ENCODE results near the gene LRRC36. TPM values are rescaled to one million over a fixed set of nuclear protein-coding genes. Genes with fewer than 3 reads are reported as not detected.

The LRRC36 gene
- total and polyA plus RNA-seq, 9 of the 15 experiments (the other 6 are each of a cell fraction or from before 2014, with no cell fraction given): 0.09 to 0.40 (median 0.17) TPM; not detected in 1

- TF ChIP-seq VEZF1 (CRISPR knock-in tag; IDR thresholded peaks at IDR 0.05) (peak; percentile 87), MAX (CRISPR knock-in tag; IDR thresholded peaks at IDR 0.05) (peak; percentile 81), PHF20 (IDR thresholded peaks at IDR 0.05; ENCODE audit: partially characterized antibody) (peak; percentile 90), ZNF197 (CRISPR knock-in tag; IDR thresholded peaks at IDR 0.05; ENCODE audit: low read depth) (no peak), FOXK1 (CRISPR knock-in tag; IDR thresholded peaks at IDR 0.05; ENCODE audit: borderline replicate concordance) (no peak; the same call in 1 of the 2 replicates), POLR2AphosphoS2 (IDR thresholded peaks at IDR 0.05; ENCODE audit: low read length) (no peak), MITF (IDR thresholded peaks at IDR 0.05) (peak; percentile 96), POLR3G (IDR thresholded peaks at IDR 0.05; ENCODE audit: extremely low read depth, insufficient read length, insufficient replicate concordance) (no peak), RBBP5 (IDR thresholded peaks at IDR 0.05; ENCODE audit: borderline replicate concordance, insufficient read depth, low read length, poor library complexity, severe bottlenecking) (peak; percentile 81), ZNF444 (CRISPR knock-in tag; IDR thresholded peaks at IDR 0.05) (no peak), NFE2 (IDR thresholded peaks at IDR 0.05; ENCODE audit: low read depth) (peak; percentile 20; the same call in 1 of the 2 replicates), POLR2A (conservative IDR thresholded peaks at IDR 0.05) (peak; percentile 69), ARID4B (CRISPR knock-in tag; IDR thresholded peaks at IDR 0.05) (0 out of 2 replicates have a peak, but pooled peaks have one; percentile 77), CTCF (IDR thresholded peaks at IDR 0.05 in 2 of 3, conservative IDR thresholded peaks at IDR 0.05 in 1 of 3; ENCODE audit: insufficient read depth in 2 of 3, low read depth in 1 of 3, low read length in 3 of 3) (peak; percentile 67 to 97 (median 93)), ZNF224 (CRISPR knock-in tag; IDR thresholded peaks at IDR 0.05) (no peak)
These were observed 47.1 kb upstream of the LRRC36 start, which contains the start of gene PLEKHG4 (continued) for GRCh38 chr16:67279296-67280089.

Data from K562 (cell line).